Thyroid gland (tissue), 4 donors: Measurements from ENCODE around the gene CACNG6.

Source experiments
- POLR2A ChIP-seq, 2 donors: fragments of 450-650 bp; IDR thresholded peaks; one replicate each; pipeline ENCODE4 v1.6.1; 2017; ENCODE audit warnings: antibody characterized with exemption in 2 of 2, mild to moderate bottlenecking in 2 of 2, moderate library complexity in 1 of 2
- TF ChIP-seq, protein P1 (sequence below), 6 experiments: fragments of 200-600 bp in 3 of 6; fragments of 450-650 bp in 3 of 6; sonication (generic) in 3 of 6; IDR thresholded peaks; one replicate each; pipeline ENCODE4 v1.5.1; 2016 to 2019; ENCODE audit warnings: antibody characterized with exemption in 6 of 6, mild to moderate bottlenecking in 2 of 6, inconsistent platforms in 1 of 6, moderate library complexity in 1 of 6

DNA sequence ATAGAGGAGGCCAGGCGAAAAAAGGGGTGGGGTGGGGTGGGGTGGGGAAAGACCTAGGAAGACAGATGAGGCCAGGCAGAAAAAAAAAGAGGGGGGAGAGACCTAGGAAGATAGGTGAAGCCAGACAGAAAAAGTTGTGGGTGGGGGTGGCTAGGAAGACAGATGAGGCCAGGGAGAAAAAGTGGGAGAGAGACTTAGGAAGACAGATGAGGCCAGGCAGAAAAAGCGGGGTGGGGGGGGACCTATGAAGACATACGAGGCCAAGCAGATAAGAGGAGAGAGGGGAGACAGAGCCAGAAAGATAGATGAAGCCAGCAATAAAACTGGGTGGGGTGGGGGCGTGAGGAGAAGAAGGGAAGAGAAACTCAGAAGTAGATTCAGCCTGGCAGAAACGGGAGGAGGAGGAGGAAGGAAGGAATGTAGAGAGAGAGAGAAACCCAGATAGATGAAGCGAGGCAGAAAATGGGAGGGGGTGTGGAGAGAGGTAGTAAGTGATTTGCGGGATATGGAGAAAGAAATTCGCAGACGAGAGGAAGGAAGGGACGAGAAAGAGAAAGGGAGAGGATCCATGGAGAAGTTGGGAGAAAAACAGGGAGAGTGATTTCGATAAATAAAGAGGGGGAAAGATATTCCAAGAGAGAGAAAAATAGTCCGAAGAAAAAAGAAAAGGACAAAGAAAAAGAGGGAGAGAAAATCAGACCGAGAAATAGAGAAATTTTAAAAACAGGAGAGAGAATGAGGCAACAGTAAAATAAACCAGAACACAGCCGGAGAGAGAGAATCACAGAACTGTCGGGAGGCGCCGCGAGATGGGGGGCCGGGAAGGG lies 12.2 kb upstream of the CACNG6 start:
- TF ChIP-seq, protein P1, sequence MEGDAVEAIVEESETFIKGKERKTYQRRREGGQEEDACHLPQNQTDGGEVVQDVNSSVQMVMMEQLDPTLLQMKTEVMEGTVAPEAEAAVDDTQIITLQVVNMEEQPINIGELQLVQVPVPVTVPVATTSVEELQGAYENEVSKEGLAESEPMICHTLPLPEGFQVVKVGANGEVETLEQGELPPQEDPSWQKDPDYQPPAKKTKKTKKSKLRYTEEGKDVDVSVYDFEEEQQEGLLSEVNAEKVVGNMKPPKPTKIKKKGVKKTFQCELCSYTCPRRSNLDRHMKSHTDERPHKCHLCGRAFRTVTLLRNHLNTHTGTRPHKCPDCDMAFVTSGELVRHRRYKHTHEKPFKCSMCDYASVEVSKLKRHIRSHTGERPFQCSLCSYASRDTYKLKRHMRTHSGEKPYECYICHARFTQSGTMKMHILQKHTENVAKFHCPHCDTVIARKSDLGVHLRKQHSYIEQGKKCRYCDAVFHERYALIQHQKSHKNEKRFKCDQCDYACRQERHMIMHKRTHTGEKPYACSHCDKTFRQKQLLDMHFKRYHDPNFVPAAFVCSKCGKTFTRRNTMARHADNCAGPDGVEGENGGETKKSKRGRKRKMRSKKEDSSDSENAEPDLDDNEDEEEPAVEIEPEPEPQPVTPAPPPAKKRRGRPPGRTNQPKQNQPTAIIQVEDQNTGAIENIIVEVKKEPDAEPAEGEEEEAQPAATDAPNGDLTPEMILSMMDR (IDR thresholded peaks at IDR 0.05), result no peak
- no peak for TF ChIP-seq POLR2A (IDR thresholded peaks at IDR 0.05)
